WI38 (cell line): ENCODE data around the gene GRIP2.

Experiments
- H3K4me3 ChIP-seq: 2 replicates; pipeline ENCODE4 v1.5.1; 2011; ENCODE audit warnings: low read depth, mild to moderate bottlenecking, control low read depth, low read length
- CTCF ChIP-seq: IDR thresholded peaks from 2 replicates; pipeline ENCODE4 v1.5.1; 2012; ENCODE audit warnings: low read depth, mild to moderate bottlenecking, control low read depth, low read length

Gene GRIP2

DNA sequence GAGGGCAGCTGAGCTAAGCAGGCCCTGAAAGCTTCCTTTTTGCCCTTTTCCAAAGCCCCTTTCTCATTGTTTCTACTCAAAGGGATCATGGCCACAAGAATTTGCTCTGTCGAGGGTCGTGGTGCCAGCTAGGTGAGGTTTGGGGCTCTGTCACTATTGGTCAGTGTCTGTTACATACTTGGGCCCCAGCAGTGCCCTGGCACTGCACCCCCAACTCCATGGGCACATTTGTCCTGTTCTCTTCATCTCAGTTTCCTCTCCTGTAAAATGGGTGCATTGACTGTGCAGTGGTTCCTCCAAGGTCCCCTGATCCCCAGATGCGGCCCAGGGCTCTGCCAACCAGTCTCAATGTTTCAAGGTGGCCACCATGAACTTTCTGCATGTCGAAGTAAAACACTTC is 75.6 kb downstream of the GRIP2 start:
- no peak overlapping the region for H3K4me3 ChIP-seq
- TF ChIP-seq CTCF = no peak

GRCh38 chr3:14464141-14464465 is 76.0 kb downstream of the GRIP2 start:
- no peak for TF ChIP-seq CTCF

DNA sequence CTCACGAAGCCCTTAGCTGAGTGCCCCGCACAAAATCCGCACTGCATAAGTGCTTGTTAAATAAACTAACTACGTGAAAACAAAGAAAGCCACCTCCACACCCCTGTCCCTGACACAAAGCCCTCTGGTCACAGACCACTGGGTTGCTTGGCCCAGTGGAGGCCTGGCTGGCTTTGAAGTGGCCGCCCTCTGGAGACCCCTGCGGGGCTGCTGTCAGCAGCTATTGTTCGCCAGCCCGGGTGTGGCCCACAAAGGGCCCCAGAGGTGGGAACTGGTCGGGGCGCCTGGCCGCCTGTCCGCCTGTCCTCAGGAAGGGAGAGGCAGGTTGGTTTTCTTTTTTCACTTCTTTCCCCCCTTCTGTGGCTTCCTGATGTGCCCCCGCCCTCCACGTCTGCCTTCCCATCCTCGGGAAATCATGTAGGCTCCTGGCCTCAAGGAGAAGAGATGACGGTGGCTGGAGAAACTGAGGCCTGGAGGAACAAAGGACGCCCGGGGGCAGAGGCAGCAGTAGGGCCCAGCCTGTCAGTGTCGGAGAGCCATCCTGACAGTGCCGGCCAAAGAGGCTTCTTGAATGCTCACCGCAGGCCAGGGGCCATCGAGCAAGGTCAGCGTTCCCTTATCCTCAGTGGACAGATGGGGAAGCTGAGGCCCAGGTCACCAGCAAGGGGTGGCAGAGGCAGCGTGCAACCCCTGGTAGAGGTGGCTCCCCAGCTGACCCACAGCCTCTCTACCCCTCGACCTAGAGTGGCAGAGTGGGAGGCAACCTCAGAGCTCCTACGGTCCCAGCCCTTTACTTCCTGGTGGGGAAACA is 76.6 kb downstream of the GRIP2 start:
- no peak overlapping the region for H3K4me3 ChIP-seq
- TF ChIP-seq CTCF = no peak

More at GRCh38 chr3:14464141-14464465, 76.0 kb downstream of the GRIP2 start:
- H3K4me3 ChIP-seq = no peak overlapping the region

- no peak overlapping the region for H3K4me3 ChIP-seq
- TF ChIP-seq CTCF = no peak
Observed at GRCh38 chr3:14462738-14463137, 77.4 kb downstream of the GRIP2 start.

DNA sequence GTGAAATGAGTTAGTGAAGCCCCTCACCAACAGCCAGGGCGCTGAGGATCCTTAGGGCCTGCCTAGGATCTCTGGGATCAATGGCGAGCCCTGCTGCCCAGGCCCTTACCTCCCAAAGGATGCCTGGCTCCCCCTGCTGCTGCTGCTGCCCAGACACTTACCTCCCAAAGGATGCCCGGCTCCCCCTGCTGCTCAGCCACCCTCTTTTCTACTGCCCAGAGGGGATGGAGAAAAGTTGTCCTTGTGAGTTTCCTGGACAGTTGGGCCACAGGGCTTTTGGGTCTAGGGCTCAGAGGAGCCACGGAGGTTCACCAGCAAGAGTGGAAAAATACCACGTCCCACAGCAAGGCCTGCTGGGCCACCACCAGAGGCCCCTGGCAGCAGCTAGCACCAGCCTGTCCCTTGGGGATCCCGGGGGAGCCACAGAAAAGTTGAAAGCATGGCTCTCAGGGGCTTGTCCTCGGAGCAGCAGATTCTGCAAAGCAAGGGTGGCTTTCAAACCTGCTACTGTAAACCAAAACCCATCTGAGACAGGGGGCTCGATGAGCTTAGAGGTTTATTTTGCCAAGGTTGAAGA is 78.3 kb downstream of the GRIP2 start:
- TF ChIP-seq CTCF = peak; percentile 82
- H3K4me3 ChIP-seq = no peak overlapping the region

GRCh38 chr3:14461006-14461747 is 79.0 kb downstream of the GRIP2 start:
- H3K4me3 ChIP-seq = no peak overlapping the region
- no peak for TF ChIP-seq CTCF
